HG03280 (cell line): ENCODE results near the gene CFAP91.

ENCODE experiments used
- ATAC-seq: cut with Tn5 transposase; IDR thresholded peaks from one replicate; pipeline ENCODE4 v1.9.1; 2021; ENCODE audit warnings: mild to moderate bottlenecking, moderate library complexity; ENCODE audit not compliant: unreplicated experiment

Gene CFAP91

GRCh38 chr3:119738741-119739140 is 35.9 kb downstream of the CFAP91 start:
- no peak for ATAC-seq

GRCh38 chr3:119741657-119742590 is 39.1 kb downstream of the CFAP91 start:
- no peak for ATAC-seq

GRCh38 chr3:119743921-119744320 is 41.1 kb downstream of the CFAP91 start:
- ATAC-seq = no peak

GRCh38 chr3:119745942-119746341 is 43.1 kb downstream of the CFAP91 start:
- no peak for ATAC-seq

GRCh38 chr3:119746423-119746822 is 43.6 kb downstream of the CFAP91 start:
- no peak for ATAC-seq

- no peak for ATAC-seq
Observed at GRCh38 chr3:119747357-119747756, 44.5 kb downstream of the CFAP91 start.

GRCh38 chr3:119748991-119749390 is 46.2 kb downstream of the CFAP91 start:
- no peak for ATAC-seq

- no peak for ATAC-seq
Observed at GRCh38 chr3:119751423-119751822, 48.6 kb downstream of the CFAP91 start.
